GM21528 (cell line): Measurements from ENCODE around the gene GDPD1.
"Not testable (repeated sequence)": the region's sequence is repeated elsewhere in the genome, so short reads cannot be mapped to it uniquely, and the experiment has no call there.

Source experiments
- ATAC-seq: cut with Tn5 transposase; IDR thresholded peaks from one replicate; pipeline ENCODE4 v1.9.1; 2021; ENCODE audit warnings: mild to moderate bottlenecking, moderate library complexity; ENCODE audit not compliant: unreplicated experiment, low FRiP score

GDPD1 gene

DNA sequence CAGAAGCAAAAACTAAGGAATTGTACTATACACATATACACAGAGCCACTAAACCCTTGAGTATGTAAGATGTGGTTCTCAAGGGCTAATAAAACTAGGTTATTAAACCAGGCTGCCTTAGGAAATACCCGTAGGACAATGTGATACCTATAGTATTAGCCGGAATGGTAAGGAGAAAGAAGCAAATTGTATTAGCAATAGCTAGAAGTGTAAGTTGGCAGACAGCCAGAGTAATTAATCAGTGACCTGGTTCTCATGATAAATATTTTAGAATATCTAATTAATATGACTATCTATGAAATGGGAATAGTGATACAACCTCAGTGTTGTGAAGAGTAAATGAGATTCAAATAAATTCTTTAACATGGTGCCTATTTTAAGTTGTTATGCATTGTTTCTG lies 18.6 kb downstream of the GDPD1 start:
- ATAC-seq, result no peak

DNA sequence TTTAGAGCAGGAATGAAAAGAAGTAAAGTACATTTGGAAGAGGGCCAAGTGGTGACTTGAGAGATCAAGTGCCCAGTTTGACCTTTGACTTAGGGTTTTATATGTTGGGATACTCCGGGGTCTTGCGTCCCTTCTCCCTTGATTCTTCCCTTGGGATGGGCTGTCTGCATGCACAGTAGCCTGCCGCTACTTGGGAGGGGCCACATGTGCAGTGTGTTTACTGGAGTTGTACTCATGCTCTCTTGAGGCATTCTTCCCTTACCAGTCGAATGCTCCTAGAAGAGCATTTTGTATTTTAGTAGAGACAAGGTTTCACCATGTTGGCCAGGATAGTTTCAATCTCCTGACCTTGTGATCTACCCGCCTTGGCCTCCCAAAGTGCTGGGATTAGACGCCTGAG lies 23.8 kb downstream of the GDPD1 start:
- no peak for ATAC-seq

DNA sequence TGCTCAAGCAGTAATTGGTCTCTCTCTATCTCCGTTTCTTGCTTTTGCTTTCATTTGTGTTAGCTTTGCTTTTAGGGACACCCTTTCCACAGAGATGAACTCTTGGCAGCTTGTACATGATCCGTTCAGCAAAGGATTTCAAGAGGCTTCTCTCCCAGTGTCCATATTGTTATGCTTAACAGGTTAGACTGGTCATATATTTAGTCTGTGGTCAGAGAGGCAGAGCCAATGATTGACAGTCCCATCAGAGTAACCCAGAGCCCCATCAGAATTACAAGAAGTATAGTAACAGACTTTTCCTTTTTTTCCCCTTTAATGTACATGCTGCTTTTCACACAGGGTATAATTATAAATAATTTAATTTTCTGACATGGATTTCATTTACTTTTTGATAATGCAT lies 34.4 kb downstream of the GDPD1 start:
- ATAC-seq, result no peak

DNA sequence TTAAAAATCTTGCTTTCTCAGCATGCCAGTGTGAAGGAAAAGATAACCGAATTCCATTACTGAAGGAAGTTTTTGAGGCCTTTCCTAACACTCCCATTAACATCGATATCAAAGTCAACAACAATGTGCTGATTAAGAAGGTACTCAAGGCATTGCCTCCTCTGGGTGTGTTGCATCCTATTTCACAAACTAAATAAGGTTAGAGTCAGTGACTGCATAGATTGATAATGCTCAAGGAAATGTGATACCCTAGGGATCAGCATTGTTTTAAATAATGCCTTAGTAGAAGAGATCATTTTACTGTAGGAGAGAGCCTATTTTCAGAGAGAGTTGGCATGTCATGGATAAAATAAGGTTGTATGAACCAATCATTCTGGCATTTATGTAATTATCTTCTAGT lies 36.8 kb downstream of the GDPD1 start:
- ATAC-seq, result no peak

- ATAC-seq, result no peak
These were observed 40.4 kb downstream of the GDPD1 start for GRCh38 chr17:59260722-59261121.

- ATAC-seq, result no peak
These were observed 46.4 kb downstream of the GDPD1 start for GRCh38 chr17:59266745-59267144.

- no peak for ATAC-seq
These were observed 47.5 kb downstream of the GDPD1 start for GRCh38 chr17:59267776-59268175.

DNA sequence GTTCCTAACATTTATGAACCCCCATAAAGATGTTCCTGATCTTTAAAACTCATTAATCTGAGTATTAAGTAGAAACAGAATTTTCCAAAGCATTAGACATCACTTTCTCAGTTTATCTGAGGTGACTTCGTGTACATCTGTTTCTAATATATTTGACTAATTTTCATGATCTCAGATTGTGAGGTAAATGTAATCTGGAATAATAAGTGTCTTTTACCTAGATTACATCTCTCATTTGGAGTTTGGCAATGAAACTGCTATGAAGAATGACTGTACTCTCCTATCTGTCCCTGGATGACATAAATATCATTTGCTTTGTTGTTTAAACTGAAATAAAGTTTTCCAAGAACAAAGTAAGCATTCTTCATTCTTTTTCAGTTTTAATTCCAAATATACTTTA lies 55.3 kb downstream of the GDPD1 start:
- ATAC-seq, result no peak

DNA sequence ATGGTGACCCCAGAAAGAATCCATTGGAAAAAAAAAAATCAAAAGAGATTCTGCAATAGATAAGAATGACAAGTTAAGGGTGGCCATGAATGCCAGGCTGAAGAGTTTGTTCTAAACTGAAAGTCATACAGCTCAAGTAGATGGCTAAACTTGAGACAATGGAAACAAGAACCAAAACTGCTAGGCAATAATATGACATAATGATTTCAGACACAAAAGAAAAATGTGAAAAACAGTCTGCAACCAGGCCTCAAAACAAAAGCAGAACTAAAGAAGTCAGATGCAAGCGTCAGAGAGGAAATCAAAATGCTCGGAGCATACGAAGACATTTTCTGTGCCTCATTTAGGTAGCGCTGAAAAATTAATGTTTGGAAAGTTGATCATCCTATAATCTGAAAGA lies 56.7 kb downstream of the GDPD1 start:
- peak; percentile 73 for ATAC-seq

- no peak for ATAC-seq
These were observed 58.1 kb downstream of the GDPD1 start for GRCh38 chr17:59278406-59278805.

DNA sequence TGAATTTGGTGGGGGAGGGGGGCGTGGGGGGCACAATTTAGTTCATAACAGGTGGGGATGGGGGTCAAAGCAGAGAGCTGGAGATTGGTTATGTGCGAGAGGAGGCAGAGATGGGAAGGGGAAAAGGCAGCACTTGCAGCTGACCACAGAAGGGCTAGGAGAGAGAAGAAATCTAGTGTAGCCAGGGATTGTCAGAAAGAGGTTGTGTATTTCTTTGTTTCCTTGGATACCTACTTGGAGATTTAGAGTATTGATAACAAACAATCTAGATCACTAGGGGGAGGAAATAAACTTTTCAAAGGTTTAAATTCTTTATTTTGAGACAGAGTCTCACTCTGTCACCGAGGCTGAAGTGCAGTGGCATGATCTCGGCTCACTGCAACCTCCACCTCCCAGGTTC lies 64.0 kb downstream of the GDPD1 start:
- no peak for ATAC-seq

- ATAC-seq, result no peak
These were observed 67.1 kb downstream of the GDPD1 start for GRCh38 chr17:59287452-59287851.

- ATAC-seq, result no peak
These were observed 67.6 kb downstream of the GDPD1 start for GRCh38 chr17:59287891-59288290.

- ATAC-seq, result no peak
These were observed 69.6 kb downstream of the GDPD1 start for GRCh38 chr17:59289981-59290301.

DNA sequence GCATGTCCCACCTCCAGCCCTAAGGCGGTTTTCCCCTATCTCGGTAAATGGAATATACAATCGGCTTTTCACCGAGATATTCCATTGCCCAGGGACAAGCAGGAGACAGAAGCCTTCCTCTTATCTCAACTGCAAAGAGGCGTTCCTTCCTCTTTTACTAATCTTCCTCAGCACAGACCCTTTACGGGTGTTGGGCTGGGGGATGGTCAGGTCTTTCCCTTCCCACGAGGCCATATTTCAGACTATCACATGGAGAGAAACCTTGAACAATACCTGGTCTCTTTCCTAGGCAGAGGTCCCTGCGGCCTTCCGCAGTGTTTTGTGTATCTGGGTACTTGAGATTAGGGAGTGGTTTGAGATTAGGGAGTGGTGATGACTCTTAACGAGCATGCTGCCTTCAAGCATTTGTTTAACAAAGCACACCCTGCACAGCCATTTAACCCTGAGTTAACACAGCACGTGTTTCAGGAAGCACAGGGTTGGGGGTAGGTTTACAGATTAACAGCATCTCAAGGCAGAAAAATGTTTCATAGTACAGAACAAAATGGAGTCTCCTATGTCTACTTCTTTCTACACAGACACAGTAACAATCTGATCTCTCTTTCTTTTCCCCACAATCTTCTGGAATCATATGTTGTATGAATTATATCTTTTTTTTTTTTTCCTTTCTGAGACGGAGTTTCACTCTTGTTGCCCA lies 70.1 kb downstream of the GDPD1 start:
- not testable (repeated sequence) for ATAC-seq

DNA sequence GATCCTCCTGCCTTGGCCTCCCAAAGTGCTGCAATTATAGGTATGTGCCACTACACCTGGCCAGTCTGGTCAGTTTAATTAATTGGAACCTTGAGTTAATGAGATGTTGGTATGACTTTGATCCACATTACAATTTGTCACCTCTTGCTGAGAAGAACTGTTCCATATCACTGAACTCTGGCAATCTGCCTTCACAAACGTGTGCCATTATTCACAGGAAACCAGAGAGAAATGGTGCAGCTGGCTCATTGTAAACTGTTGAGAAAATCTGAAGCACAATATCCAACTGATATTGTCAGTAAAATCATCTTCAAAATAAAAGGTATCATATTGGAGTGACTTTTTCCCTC lies 71.8 kb downstream of the GDPD1 start:
- ATAC-seq, result no peak

DNA sequence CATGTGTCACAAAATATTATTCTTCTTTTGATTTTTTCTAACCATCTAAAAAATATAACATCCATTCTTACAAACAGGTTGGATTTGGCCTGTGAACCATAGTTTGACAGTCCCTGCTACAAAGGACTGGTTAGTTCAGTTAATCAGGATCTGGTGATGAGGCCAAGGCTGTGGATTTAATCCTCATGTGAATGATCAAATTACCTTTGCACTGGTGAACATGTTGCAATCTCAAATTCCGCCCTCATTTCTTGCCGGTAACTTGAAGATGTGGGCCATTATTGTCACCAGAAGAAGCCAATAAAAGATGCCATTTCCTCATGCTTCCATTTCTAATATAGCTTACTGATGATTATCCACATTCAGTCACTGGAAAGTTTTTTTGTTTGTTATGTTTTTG lies 75.9 kb downstream of the GDPD1 start:
- no peak for ATAC-seq

DNA sequence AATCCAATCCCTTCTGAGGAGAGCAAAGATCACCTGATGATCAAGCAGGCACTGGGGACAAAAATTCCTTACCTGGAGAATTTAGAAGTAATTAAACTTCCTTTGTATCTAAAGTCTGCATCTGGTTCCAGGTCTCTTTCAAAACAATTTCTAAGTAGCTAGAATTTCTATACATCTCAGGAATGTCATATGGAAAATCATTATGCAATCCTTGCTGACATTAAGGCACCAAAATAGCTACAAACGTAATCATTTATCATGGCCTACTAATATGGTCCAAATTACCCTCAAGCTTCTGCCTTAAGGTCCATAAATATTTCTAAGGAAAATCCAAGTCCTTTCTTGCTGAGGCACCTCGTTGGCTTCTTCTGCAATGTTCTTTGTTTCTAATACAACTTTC lies 78.2 kb downstream of the GDPD1 start:
- ATAC-seq, result no peak

- no peak for ATAC-seq
These were observed 79.2 kb downstream of the GDPD1 start for GRCh38 chr17:59299400-59300092.

- no peak for ATAC-seq
These were observed 80.6 kb downstream of the GDPD1 start for GRCh38 chr17:59300941-59301340.

DNA sequence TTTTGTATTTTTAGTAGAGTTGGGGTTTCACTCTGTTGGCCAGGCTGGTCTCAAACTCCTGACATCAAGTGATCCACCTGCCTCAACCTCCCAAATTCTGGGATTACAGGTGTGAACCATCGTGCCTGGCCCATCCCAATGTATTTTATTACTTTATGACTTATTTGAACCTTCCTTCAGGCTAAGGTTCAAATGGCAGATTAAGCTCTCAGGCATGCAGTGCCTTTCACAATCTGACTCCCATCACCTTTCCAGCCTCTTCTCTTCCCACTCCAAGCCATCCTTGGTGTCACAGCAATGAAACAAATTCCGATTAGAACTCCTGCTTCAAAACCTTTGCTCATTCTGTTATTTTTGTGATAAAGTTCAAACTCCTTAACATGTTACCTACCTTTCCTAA lies 84.5 kb downstream of the GDPD1 start:
- ATAC-seq, result no peak

DNA sequence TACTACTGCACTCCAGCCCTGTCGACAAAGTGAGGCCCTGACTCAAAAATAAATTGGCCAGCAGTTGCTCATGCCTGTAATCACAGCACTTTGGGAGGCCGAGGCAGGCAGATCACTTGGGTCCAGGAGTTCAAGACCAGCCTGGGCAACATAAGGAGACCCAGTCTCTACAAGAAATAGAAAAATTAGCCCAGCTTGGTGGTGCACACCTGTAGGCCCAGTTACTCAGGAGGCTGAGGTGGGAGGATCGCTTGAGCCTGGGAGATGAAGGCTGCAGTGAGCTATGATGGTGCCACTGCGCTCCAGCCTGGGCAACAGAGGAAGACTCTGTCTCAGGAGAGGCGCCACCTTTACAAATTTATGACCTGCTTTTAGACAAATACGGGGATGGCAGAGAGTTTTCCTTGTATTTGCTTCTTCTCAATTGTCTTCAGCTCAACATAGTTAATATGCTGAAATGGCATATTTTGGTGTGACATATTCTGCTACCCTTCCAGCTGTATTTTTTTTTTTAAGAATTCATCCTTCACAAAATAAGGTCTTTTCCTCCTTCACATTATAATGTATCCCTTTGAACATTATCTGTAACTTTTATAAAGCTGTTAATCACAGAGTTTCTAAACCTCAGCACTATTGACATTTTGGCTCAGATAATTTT lies 90.1 kb downstream of the GDPD1 start:
- no peak for ATAC-seq
